ENCODE results near the gene SSU72. TPM values are rescaled to one million over a fixed set of nuclear protein-coding genes. Genes with fewer than 3 reads are reported as not detected.

SSU72 gene
- total and polyA plus RNA-seq, 2 donors (not counting 1 experiment from before 2014, with no cell fraction given), result 65.1 to 127 TPM

- Histone ChIP-seq H3K9me3 (ENCODE audit: control insufficient read depth, insufficient read depth, low read depth, low read length) (no peaks in the 10 kb centered on the region), H3K4me3 (replicated peaks in 1 of 4; ENCODE audit: control extremely low read depth in 1 of 4, insufficient read depth in 1 of 4, low read depth in 3 of 4, low read length in 4 of 4) (no peak overlapping the region), H4K20me1 (ENCODE audit: control insufficient read depth, extremely low read depth, insufficient read depth, low read length) (peaks cover 1% of the 10 kb centered on the region), H3K4me1 (ENCODE audit: control insufficient read depth, extremely low read depth, insufficient read depth, low read length) (peaks cover 19% of the 10 kb centered on the region), H3K79me2 (ENCODE audit: control insufficient read depth, insufficient read depth, low read length) (peaks cover 51% of the 10 kb centered on the region), H3K27ac (ENCODE audit: insufficient read depth, low read length) (peak overlapping the region; percentile 74), H3K27me3 (ENCODE audit: control insufficient read depth, insufficient read depth, low read length) (no peaks in the 10 kb centered on the region), H2AFZ (ENCODE audit: low read length) (no peak overlapping the region), H3K9ac (ENCODE audit: insufficient read depth, low read length) (peak overlapping the region; percentile 58), H3K36me3 (ENCODE audit: control insufficient read depth, insufficient read depth, low read length) (peaks cover 18% of the 10 kb centered on the region), H3K4me2 (ENCODE audit: extremely low read depth, insufficient read depth, low read length) (no peak overlapping the region)
- no peak for TF ChIP-seq EZH2 (IDR thresholded peaks at IDR 0.05; ENCODE audit: low read length, missing control alignments)
- TF ChIP-seq, protein P1, sequence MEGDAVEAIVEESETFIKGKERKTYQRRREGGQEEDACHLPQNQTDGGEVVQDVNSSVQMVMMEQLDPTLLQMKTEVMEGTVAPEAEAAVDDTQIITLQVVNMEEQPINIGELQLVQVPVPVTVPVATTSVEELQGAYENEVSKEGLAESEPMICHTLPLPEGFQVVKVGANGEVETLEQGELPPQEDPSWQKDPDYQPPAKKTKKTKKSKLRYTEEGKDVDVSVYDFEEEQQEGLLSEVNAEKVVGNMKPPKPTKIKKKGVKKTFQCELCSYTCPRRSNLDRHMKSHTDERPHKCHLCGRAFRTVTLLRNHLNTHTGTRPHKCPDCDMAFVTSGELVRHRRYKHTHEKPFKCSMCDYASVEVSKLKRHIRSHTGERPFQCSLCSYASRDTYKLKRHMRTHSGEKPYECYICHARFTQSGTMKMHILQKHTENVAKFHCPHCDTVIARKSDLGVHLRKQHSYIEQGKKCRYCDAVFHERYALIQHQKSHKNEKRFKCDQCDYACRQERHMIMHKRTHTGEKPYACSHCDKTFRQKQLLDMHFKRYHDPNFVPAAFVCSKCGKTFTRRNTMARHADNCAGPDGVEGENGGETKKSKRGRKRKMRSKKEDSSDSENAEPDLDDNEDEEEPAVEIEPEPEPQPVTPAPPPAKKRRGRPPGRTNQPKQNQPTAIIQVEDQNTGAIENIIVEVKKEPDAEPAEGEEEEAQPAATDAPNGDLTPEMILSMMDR (conservative IDR thresholded peaks at IDR 0.05 in 1 of 2, IDR thresholded peaks at IDR 0.05 in 1 of 2; ENCODE audit: low read depth in 1 of 2, low read length in 2 of 2), result no peak
- no peak for DNase-seq (ENCODE audit: low read depth in 2 of 2)
These were observed 12.7 kb downstream of the SSU72 start for GRCh38 chr1:1561801-1562470.

DNA sequence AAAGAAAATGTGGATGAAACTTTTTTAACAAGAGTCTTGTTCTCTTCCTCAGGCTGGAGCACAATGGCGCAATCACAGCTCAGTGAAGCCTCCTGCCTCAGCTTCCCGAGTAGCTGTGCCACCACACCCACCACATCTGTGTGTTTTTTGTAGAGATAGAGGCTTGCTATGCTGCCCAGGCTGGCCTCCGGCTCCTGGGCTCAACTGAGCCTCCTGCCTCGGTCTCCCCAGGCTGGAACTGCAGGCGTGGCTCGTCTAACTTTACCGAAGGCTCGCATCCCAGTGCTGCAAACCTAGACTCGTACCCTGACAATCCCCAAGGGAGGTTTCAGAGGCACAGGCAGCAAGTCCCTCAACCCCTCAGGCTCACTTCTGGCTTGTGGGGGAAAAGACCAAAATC, 14.5 kb downstream of the SSU72 start:
- no peaks in the 10 kb centered on the region for H3K27me3 ChIP-seq (ENCODE audit: control insufficient read depth, insufficient read depth, low read length)
- no peak overlapping the region for H3K9ac ChIP-seq (ENCODE audit: insufficient read depth, low read length)
- H3K79me2 ChIP-seq (ENCODE audit: control insufficient read depth, insufficient read depth, low read length), result peaks cover 39% of the 10 kb centered on the region
- H3K4me2 ChIP-seq (ENCODE audit: extremely low read depth, insufficient read depth, low read length), result no peak overlapping the region
- no peak overlapping the region for H3K4me3 ChIP-seq (replicated peaks in 1 of 4; ENCODE audit: control extremely low read depth in 1 of 4, insufficient read depth in 1 of 4, low read depth in 3 of 4, low read length in 4 of 4)
- peaks cover 17% of the 10 kb centered on the region for H3K36me3 ChIP-seq (ENCODE audit: control insufficient read depth, insufficient read depth, low read length)
- TF ChIP-seq EZH2 (IDR thresholded peaks at IDR 0.05; ENCODE audit: low read length, missing control alignments), result no peak
- TF ChIP-seq, protein P1 (conservative IDR thresholded peaks at IDR 0.05 in 1 of 2, IDR thresholded peaks at IDR 0.05 in 1 of 2; ENCODE audit: low read depth in 1 of 2, low read length in 2 of 2), result no peak
- H3K9me3 ChIP-seq (ENCODE audit: control insufficient read depth, insufficient read depth, low read depth, low read length), result no peaks in the 10 kb centered on the region
- H3K4me1 ChIP-seq (ENCODE audit: control insufficient read depth, extremely low read depth, insufficient read depth, low read length), result peaks cover 19% of the 10 kb centered on the region
- H3K27ac ChIP-seq (ENCODE audit: insufficient read depth, low read length), result no peak overlapping the region
- H4K20me1 ChIP-seq (ENCODE audit: control insufficient read depth, extremely low read depth, insufficient read depth, low read length), result no peaks in the 10 kb centered on the region
- no peak overlapping the region for H2AFZ ChIP-seq (ENCODE audit: low read length)
- no peak for DNase-seq (ENCODE audit: low read depth in 2 of 2)

GRCh38 chr1:1559066-1559465, 15.6 kb downstream of the SSU72 start:
- TF ChIP-seq EZH2 (IDR thresholded peaks at IDR 0.05; ENCODE audit: low read length, missing control alignments), result no peak
- TF ChIP-seq, protein P1 (conservative IDR thresholded peaks at IDR 0.05 in 1 of 2, IDR thresholded peaks at IDR 0.05 in 1 of 2; ENCODE audit: low read depth in 1 of 2, low read length in 2 of 2), result no peak
- Histone ChIP-seq H3K4me3 (replicated peaks in 1 of 4; ENCODE audit: control extremely low read depth in 1 of 4, insufficient read depth in 1 of 4, low read depth in 3 of 4, low read length in 4 of 4) (no peak overlapping the region), H3K4me1 (ENCODE audit: control insufficient read depth, extremely low read depth, insufficient read depth, low read length) (peaks cover 27% of the 10 kb centered on the region), H2AFZ (ENCODE audit: low read length) (no peak overlapping the region), H3K9me3 (ENCODE audit: control insufficient read depth, insufficient read depth, low read depth, low read length) (no peaks in the 10 kb centered on the region), H3K27me3 (ENCODE audit: control insufficient read depth, insufficient read depth, low read length) (no peaks in the 10 kb centered on the region), H3K36me3 (ENCODE audit: control insufficient read depth, insufficient read depth, low read length) (peaks cover 12% of the 10 kb centered on the region), H3K9ac (ENCODE audit: insufficient read depth, low read length) (no peak overlapping the region), H3K79me2 (ENCODE audit: control insufficient read depth, insufficient read depth, low read length) (peaks cover 34% of the 10 kb centered on the region), H4K20me1 (ENCODE audit: control insufficient read depth, extremely low read depth, insufficient read depth, low read length) (no peaks in the 10 kb centered on the region), H3K27ac (ENCODE audit: insufficient read depth, low read length) (no peak overlapping the region), H3K4me2 (ENCODE audit: extremely low read depth, insufficient read depth, low read length) (no peak overlapping the region)
- no peak for DNase-seq (ENCODE audit: low read depth in 2 of 2)

Data from fibroblast of lung (primary cell).